GM23338 (cell line): ENCODE results near the gene DGLUCY. TPM values are rescaled to one million over a fixed set of nuclear protein-coding genes. Genes with fewer than 3 reads are reported as not detected.
"Not testable (repeated sequence)": the region's sequence is repeated elsewhere in the genome, so short reads cannot be mapped to it uniquely, and the experiment has no call there.

Experiments
- ATAC-seq: fragments of 200-7000 bp; cut with Tn5 transposase; 3 replicates; pipeline ENCODE4 v1.9.1; 2020
- DNase-seq: peaks from one replicate; pipeline ENCODE4 v3.0.0-alpha.2; 2015; ENCODE audit warnings: low spot score
- H2AFZ ChIP-seq: fragments of 200-600 bp; sonication (generic); 2 replicates; pipeline ENCODE4 v1.8.0; 2016; ENCODE audit warnings: antibody characterized with exemption, mild to moderate bottlenecking, moderate library complexity
- H3F3A ChIP-seq: fragments of 200-600 bp; sonication (generic); replicated peaks from 2 replicates; pipeline ENCODE4 v1.8.0; 2017; ENCODE audit warnings: antibody characterized with exemption, mixed run types, low read depth
- H3K27ac ChIP-seq: fragments of 200-600 bp; sonication (generic); 2 replicates; pipeline ENCODE4 v1.6.1; 2016; ENCODE audit warnings: low read depth
- H3K27me3 ChIP-seq: fragments of 200-600 bp; sonication (generic); 2 replicates; pipeline ENCODE4 v1.8.0; 2016; ENCODE audit warnings: mild to moderate bottlenecking, mixed run types, moderate library complexity; ENCODE audit not compliant: insufficient read depth
- H3K36me3 ChIP-seq: fragments of 200-600 bp; sonication (generic); 2 replicates; pipeline ENCODE4 v1.8.0; 2016; ENCODE audit warnings: mild to moderate bottlenecking; ENCODE audit not compliant: insufficient read depth
- H3K4me1 ChIP-seq: fragments of 200-600 bp; sonication (generic); 2 replicates; pipeline ENCODE4 v1.8.0; 2016; ENCODE audit warnings: mild to moderate bottlenecking, moderate library complexity; ENCODE audit not compliant: insufficient read depth
- H3K4me2 ChIP-seq: fragments of 200-600 bp; sonication (generic); 2 replicates; pipeline ENCODE4 v1.7.1; 2017; ENCODE audit warnings: mixed run types
- H3K4me3 ChIP-seq: fragments of 200-600 bp; sonication (generic); 2 replicates; pipeline ENCODE4 v1.6.1; 2016; ENCODE audit warnings: mixed run types
- H3K79me2 ChIP-seq: fragments of 200-600 bp; sonication (generic); replicated peaks from 2 replicates; pipeline ENCODE4 v1.8.0; 2017; ENCODE audit warnings: mild to moderate bottlenecking; ENCODE audit not compliant: insufficient read depth
- H3K9me2 ChIP-seq: fragments of 200-600 bp; sonication (generic); 2 replicates; pipeline ENCODE4 v1.8.0; 2017; ENCODE audit not compliant: insufficient read depth
- H4K20me1 ChIP-seq: fragments of 200-600 bp; sonication (generic); replicated peaks from 2 replicates; pipeline ENCODE4 v1.8.0; 2017; ENCODE audit warnings: mild to moderate bottlenecking; ENCODE audit not compliant: insufficient read depth
- H3K27ac Mint-ChIP-seq: 2 replicates; pipeline ENCODE4 v1.8.0; 2020; ENCODE audit warnings: inconsistent platforms, mild to moderate bottlenecking, moderate library complexity, mixed read lengths
- H3K27me3 Mint-ChIP-seq: 3 replicates; pipeline ENCODE4 v1.8.0; 2022; ENCODE audit warnings: low read depth, mild to moderate bottlenecking, moderate library complexity, mixed read lengths, inconsistent platforms; ENCODE audit not compliant: insufficient read depth, poor library complexity
- H3K36me3 Mint-ChIP-seq: 3 replicates; pipeline ENCODE4 v1.8.0; 2021; ENCODE audit warnings: low read depth, mild to moderate bottlenecking, inconsistent platforms, moderate library complexity, mixed read lengths
- H3K4me1 Mint-ChIP-seq: 3 replicates; pipeline ENCODE4 v1.8.0; 2020; ENCODE audit warnings: mild to moderate bottlenecking, inconsistent platforms, mixed read lengths
- H3K4me3 Mint-ChIP-seq: 3 replicates; pipeline ENCODE4 v1.8.0; 2021; ENCODE audit warnings: moderate library complexity, mild to moderate bottlenecking, inconsistent platforms, mixed read lengths
- H3K9me3 Mint-ChIP-seq: 3 replicates; pipeline ENCODE4 v1.8.0; 2020; ENCODE audit warnings: moderate library complexity, mild to moderate bottlenecking, inconsistent platforms, mixed read lengths
- POLR2AphosphoS5 ChIP-seq: IDR thresholded peaks from 2 replicates; pipeline ENCODE4 v1.6.1; 2016; ENCODE audit warnings: antibody characterized with exemption, low read depth
- ZNF462 ChIP-seq: fragments of 250-450 bp; sonication (Bioruptor Pico); IDR thresholded peaks from 2 replicates; pipeline ENCODE4 v1.5.0; 2020; ENCODE audit warnings: mild to moderate bottlenecking, moderate library complexity
- polyA plus RNA-seq: library from polyadenylated mRNA; unstranded; fragments of >200 nt; fragmentation: Nextera tagmentation; extraction: Ambion mirVana; gene quantifications from 2 replicates; pipeline ENCODE4 v1.2.1, GENCODE V29; 2016
- total RNA-seq: library from RNA; depleted of rRNA; stranded (reverse); fragments of >200 nt; shearing (Covaris generic); gene quantifications from 2 replicates; pipeline ENCODE4 v1.2.3, GENCODE V29; 2014
- TF ChIP-seq, protein P1 (sequence below), 2 experiments: fragments of 200-600 bp in 1 of 2; sonication (generic) in 1 of 2; conservative IDR thresholded peaks; 2 replicates each; pipeline versions ENCODE4 v1.5.1 to v1.6.1; 2016 to 2017; ENCODE audit warnings: antibody characterized with exemption in 2 of 2, low read depth in 2 of 2, mild to moderate bottlenecking in 2 of 2, moderate library complexity in 1 of 2

Gene DGLUCY
- total and polyA plus RNA-seq, 2 experiments from 2014 or later, result 14.6 to 31.6 TPM

GRCh38 chr14:91245616-91246015 is 131.7 kb downstream of the DGLUCY start:
- not testable (repeated sequence) for H3K9me2 ChIP-seq, H3K27me3 Mint-ChIP-seq, ATAC-seq

DNA sequence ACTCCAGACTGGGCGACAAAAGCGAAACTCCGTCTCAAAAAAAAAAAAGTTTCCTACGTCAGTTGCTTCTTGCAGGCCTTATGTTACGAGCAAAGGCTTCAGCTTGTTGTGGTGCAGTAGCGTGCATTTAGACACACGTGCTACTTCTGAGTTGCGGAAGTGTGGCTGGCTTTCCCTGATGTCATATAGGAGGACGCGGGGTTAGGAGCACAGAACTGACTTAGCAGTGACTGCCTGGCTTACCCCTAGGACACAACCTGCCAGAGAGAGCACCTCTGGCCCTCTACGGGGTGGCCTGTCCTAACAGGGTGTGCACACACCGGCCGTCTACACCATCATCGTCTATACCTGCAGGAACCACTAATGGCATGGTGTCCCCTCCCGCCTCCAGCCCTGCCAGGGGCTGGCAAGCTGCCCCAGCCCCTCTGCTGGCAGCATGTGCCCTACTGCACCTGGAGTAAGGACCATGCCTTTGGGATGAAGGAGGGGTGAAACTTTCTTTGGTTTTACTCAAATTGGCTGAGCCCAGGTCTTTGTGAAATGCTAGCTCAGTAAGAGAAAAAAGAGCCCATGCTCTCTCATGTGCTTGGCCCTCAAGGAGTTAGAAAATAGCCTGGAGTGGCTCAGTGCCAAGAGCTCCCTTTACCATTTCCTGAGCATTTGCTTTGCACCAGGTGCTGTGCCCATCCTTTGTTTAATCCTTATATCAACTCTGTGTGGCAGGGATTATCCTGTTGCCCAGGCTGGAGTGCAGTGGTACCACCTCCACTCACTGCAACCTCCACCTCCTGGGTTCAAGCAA is 132.4 kb downstream of the DGLUCY start:
- Histone ChIP-seq H3K9me2 (no peaks in the 10 kb centered on the region), H3K4me2 (no peak overlapping the region), H2AFZ (no peak overlapping the region), H4K20me1 (no peaks in the 10 kb centered on the region), H3K27ac (no peak overlapping the region), H3K4me1 (0 out of 2 replicates have a peak, but pooled peaks cover 3% of the 10 kb centered on the region), H3K36me3 (no peaks in the 10 kb centered on the region), H3K79me2 (no peaks in the 10 kb centered on the region), H3K4me3 (no peak overlapping the region), H3F3A (no peaks in the 10 kb centered on the region), H3K27me3 (no peaks in the 10 kb centered on the region)
- no peaks in the 10 kb centered on the region; the same call in 2 of the 3 replicates for H3K36me3 Mint-ChIP-seq
- H3K4me3 Mint-ChIP-seq, result no peak overlapping the region
- peaks cover 5% of the 10 kb centered on the region for H3K27me3 Mint-ChIP-seq
- no peaks in the 10 kb centered on the region for H3K9me3 Mint-ChIP-seq
- no peak overlapping the region for H3K27ac Mint-ChIP-seq
- no peak for DNase-seq
- no peak for ATAC-seq
- H3K4me1 Mint-ChIP-seq, result peaks cover 21% of the 10 kb centered on the region
- TF ChIP-seq, protein P1, sequence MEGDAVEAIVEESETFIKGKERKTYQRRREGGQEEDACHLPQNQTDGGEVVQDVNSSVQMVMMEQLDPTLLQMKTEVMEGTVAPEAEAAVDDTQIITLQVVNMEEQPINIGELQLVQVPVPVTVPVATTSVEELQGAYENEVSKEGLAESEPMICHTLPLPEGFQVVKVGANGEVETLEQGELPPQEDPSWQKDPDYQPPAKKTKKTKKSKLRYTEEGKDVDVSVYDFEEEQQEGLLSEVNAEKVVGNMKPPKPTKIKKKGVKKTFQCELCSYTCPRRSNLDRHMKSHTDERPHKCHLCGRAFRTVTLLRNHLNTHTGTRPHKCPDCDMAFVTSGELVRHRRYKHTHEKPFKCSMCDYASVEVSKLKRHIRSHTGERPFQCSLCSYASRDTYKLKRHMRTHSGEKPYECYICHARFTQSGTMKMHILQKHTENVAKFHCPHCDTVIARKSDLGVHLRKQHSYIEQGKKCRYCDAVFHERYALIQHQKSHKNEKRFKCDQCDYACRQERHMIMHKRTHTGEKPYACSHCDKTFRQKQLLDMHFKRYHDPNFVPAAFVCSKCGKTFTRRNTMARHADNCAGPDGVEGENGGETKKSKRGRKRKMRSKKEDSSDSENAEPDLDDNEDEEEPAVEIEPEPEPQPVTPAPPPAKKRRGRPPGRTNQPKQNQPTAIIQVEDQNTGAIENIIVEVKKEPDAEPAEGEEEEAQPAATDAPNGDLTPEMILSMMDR (conservative IDR thresholded peaks at IDR 0.05; ENCODE audit: low read depth in 2 of 2), result no peak
- TF ChIP-seq ZNF462 (CRISPR knock-in tag), result no peak
- TF ChIP-seq POLR2AphosphoS5, result no peak

More at GRCh38 chr14:91245616-91246015, 131.7 kb downstream of the DGLUCY start:
- not testable (repeated sequence) for H4K20me1 ChIP-seq, H3K4me1 ChIP-seq, H3K27me3 ChIP-seq, H3K36me3 ChIP-seq, H2AFZ ChIP-seq, H3K4me3 Mint-ChIP-seq, DNase-seq, H3K27ac ChIP-seq, H3K9me3 Mint-ChIP-seq, H3K4me2 ChIP-seq, H3K4me3 ChIP-seq, H3K27ac Mint-ChIP-seq, H3K36me3 Mint-ChIP-seq, H3F3A ChIP-seq, H3K79me2 ChIP-seq
- peaks cover 20% of the 10 kb centered on the region for H3K4me1 Mint-ChIP-seq
